Stimulated activated CD4-positive, alpha-beta T cell treated with anti-CD3 and anti-CD28 coated beads, Interleukin-15, amount 100 ng/mL, for 1 hour (primary cell): ENCODE measurements around the gene PLEKHH3.
"Not testable (repeated sequence)": the region's sequence is repeated elsewhere in the genome, so short reads cannot be mapped to it uniquely, and the experiment has no call there.

Experiments
- DNase-seq, 2 donors: peaks; one replicate each; pipeline ENCODE4 v3.0.0-alpha.2; 2020; ENCODE audit warnings: low read depth in 1 of 2, low spot score in 1 of 2

The PLEKHH3 gene

GRCh38 chr17:42672038-42672437 lies 4.8 kb downstream of the PLEKHH3 start:
- DNase-seq: no peak

- DNase-seq: no peak
Measured at GRCh38 chr17:42670789-42671657, 5.8 kb downstream of the PLEKHH3 start.

- DNase-seq: no peak
Measured at GRCh38 chr17:42669977-42670788, 6.6 kb downstream of the PLEKHH3 start.

- DNase-seq: no peak
Measured at GRCh38 chr17:42669705-42669976, 7.2 kb downstream of the PLEKHH3 start.

- no peak for DNase-seq
Measured at GRCh38 chr17:42667088-42667951, 9.5 kb downstream of the PLEKHH3 start.

- not testable (repeated sequence) for DNase-seq
Measured at GRCh38 chr17:42666126-42666525, 10.7 kb downstream of the PLEKHH3 start.

GRCh38 chr17:42665581-42666001 lies 11.2 kb downstream of the PLEKHH3 start:
- DNase-seq: no peak

- DNase-seq: no peak
Measured at GRCh38 chr17:42660692-42661345, 16.0 kb downstream of the PLEKHH3 start.

GRCh38 chr17:42659932-42660274 lies 16.9 kb downstream of the PLEKHH3 start:
- not testable (repeated sequence) for DNase-seq

GRCh38 chr17:42659079-42659931 lies 17.5 kb downstream of the PLEKHH3 start, which contains the start of gene TUBG2:
Gene TUBG2, plus strand, starts transcription at chr17:42659284. Its CDS starts 220 bp downstream, at chr17:42659504.
- peak; percentile 50 to 72 for DNase-seq

GRCh38 chr17:42657824-42658588 lies 18.8 kb downstream of the PLEKHH3 start:
- no peak for DNase-seq

GRCh38 chr17:42655528-42655927 lies 21.3 kb downstream of the PLEKHH3 start:
- DNase-seq: no peak

- DNase-seq: no peak
Measured at GRCh38 chr17:42653179-42654124, 23.3 kb downstream of the PLEKHH3 start.

GRCh38 chr17:42651392-42651791 lies 25.4 kb downstream of the PLEKHH3 start:
- DNase-seq: no peak

GRCh38 chr17:42647778-42648177 lies 29.0 kb downstream of the PLEKHH3 start:
- no peak for DNase-seq

- no peak for DNase-seq
Measured at GRCh38 chr17:42642336-42642735, 34.5 kb downstream of the PLEKHH3 start.

- DNase-seq: no peak
Measured at GRCh38 chr17:42640121-42640520, 36.7 kb downstream of the PLEKHH3 start.

GRCh38 chr17:42639525-42640113 lies 37.2 kb downstream of the PLEKHH3 start:
- DNase-seq: no peak
